ENCODE data around the gene URB2. TPM values are rescaled to one million over a fixed set of nuclear protein-coding genes. Genes with fewer than 3 reads are reported as not detected.
"Not testable (repeated sequence)": the region's sequence is repeated elsewhere in the genome, so short reads cannot be mapped to it uniquely, and the experiment has no call there.

URB2 gene
- total RNA-seq, 1 donor from 2014 or later, result 21.8 TPM

DNA sequence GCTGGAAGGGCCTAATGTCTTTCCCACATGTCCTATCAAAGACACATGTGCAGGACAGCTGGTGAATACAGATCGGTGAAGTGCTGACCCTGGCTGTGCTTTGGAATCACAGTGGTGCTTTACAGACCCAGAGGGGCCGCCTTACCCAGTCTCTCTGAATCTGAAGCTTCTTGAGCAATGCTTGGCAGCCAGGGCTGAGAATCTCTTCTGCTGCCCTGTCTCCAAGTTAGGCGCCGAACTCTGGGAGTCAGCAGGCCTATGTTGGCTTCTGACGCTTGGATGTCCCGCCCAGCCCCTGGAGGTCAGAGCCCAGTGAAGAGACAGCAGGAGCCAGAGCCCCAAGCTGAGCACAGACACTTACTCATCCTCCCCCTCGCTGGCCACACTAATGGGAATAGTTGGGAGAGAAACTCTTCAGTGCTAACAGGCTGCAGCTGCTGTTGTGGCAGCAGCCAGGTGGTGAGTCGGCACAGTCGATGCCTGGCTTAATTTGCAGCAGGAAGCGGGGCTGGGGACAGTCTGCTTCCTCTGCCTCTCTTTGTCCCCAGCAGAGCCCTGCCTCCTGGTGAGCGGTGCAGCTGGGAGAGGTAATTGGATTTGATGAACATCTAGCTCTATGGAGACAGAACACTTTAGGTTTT is 68.1 kb downstream of the URB2 start:
- Mint-ChIP-seq H3K27ac (no peak overlapping the region), H3K4me1 (peaks cover 48% of the 10 kb centered on the region), H3K4me3 (no peak overlapping the region), H3K36me3 (ENCODE audit: low read depth) (no peaks in the 10 kb centered on the region), H3K9me3 (no peaks in the 10 kb centered on the region), H3K27me3 (peaks cover 13% of the 10 kb centered on the region)
- intact Hi-C loops (cut with micrococcal nuclease), result no loop called here
- DNase-seq (no peak), ATAC-seq (ENCODE audit: low read depth) (no peak)
- ChIA-PET CTCF (no interaction called here), POLR2A (no interaction called here)
- TF ChIP-seq, protein P1, sequence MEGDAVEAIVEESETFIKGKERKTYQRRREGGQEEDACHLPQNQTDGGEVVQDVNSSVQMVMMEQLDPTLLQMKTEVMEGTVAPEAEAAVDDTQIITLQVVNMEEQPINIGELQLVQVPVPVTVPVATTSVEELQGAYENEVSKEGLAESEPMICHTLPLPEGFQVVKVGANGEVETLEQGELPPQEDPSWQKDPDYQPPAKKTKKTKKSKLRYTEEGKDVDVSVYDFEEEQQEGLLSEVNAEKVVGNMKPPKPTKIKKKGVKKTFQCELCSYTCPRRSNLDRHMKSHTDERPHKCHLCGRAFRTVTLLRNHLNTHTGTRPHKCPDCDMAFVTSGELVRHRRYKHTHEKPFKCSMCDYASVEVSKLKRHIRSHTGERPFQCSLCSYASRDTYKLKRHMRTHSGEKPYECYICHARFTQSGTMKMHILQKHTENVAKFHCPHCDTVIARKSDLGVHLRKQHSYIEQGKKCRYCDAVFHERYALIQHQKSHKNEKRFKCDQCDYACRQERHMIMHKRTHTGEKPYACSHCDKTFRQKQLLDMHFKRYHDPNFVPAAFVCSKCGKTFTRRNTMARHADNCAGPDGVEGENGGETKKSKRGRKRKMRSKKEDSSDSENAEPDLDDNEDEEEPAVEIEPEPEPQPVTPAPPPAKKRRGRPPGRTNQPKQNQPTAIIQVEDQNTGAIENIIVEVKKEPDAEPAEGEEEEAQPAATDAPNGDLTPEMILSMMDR (IDR thresholded peaks at IDR 0.05), result no peak

DNA sequence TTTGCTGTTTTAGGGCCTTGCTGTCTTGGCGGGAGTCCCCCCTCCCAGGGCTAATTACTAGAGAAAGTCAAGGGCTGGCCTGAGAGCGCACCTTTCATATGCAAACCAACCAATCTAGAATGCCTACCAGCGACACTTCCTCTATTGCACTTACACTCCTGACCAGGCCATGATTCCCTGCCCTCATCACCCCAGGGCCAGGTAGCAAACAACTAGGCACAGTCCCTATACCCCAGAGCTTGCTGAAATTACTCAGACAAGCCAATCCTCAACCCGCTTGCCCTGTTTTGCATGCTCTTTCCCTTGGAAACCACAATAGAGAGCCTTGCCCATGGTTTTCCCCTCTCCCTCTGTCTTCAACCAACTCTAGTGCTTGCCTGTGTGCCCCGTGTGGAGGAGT is 70.3 kb downstream of the URB2 start:
- intact Hi-C loops (cut with micrococcal nuclease), result no loop called here
- H3K4me3 Mint-ChIP-seq, result no peak overlapping the region
- H3K27ac Mint-ChIP-seq, result no peak overlapping the region
- TF ChIP-seq, protein P1 (IDR thresholded peaks at IDR 0.05), result no peak
- CTCF ChIA-PET, result no interaction called here
- peaks cover 42% of the 10 kb centered on the region for H3K4me1 Mint-ChIP-seq
- POLR2A ChIA-PET, result no interaction called here
- ATAC-seq (ENCODE audit: low read depth) (no peak), DNase-seq (no peak)
- no peaks in the 10 kb centered on the region for H3K36me3 Mint-ChIP-seq (ENCODE audit: low read depth)
- H3K9me3 Mint-ChIP-seq, result no peaks in the 10 kb centered on the region
- H3K27me3 Mint-ChIP-seq, result peaks cover 11% of the 10 kb centered on the region

DNA sequence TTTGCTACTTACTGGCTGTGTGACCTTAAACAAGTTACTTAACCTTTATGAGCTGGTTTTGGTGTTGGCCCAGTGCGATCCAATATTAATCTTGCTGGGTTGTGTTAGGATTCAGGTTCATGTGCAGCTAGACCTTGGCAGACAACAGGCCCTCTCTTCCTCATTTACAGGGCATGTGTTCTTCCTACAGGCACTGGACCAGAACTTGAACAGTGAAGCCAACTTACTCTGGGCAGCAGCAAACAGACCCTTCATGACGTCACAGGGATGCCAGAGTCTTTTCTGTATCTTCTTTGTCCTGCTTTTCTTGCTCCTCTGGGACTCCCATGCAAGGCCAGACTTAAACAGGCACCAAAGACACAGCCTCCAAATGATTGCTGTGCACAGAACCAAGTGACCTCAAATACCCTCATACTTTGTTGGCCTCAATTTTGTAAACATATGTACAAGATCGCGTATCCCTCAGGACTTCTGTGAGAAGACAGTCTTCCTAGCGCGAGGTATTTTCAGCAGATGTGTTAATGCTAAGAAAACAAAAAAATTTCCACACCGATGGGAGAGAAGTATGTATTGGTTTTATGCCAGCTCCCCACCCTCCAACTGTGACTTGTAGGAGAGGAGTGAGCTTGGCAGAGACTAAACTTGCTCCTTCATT is 73.7 kb downstream of the URB2 start:
- ATAC-seq (ENCODE audit: low read depth), result no peak
- H3K4me3 Mint-ChIP-seq, result no peak overlapping the region
- peaks cover 7% of the 10 kb centered on the region for H3K27me3 Mint-ChIP-seq
- H3K27ac Mint-ChIP-seq, result no peak overlapping the region
- TF ChIP-seq, protein P1 (IDR thresholded peaks at IDR 0.05), result no peak
- no peaks in the 10 kb centered on the region for H3K9me3 Mint-ChIP-seq
- H3K4me1 Mint-ChIP-seq, result peaks cover 15% of the 10 kb centered on the region
- DNase-seq, result no peak
- H3K36me3 Mint-ChIP-seq (ENCODE audit: low read depth), result no peaks in the 10 kb centered on the region
- POLR2A ChIA-PET, result no interaction called here
- intact Hi-C loops (cut with micrococcal nuclease), result no loop called here
- CTCF ChIA-PET, result no interaction called here

DNA sequence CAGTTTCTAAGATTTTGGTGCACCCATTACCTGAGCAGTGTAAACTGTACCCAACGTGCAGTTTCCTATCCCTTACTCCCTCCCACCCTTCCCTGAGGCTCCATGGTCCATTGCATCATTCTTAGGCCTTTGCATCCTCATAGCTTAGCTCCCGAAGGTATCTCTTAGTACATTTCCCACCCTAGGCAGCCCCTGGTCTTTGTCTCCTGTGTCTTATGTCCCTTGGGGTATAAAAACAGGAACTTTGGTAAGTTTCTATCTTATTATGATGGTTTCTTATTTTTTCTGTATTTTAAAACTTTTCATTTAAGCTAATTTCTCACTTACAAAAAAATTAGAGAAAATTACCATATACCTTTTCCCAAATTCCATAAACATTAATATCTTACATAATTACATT is 78.1 kb downstream of the URB2 start:
- H3K27ac Mint-ChIP-seq, result no peak overlapping the region
- intact Hi-C loops (cut with micrococcal nuclease), result no loop called here
- TF ChIP-seq, protein P1 (IDR thresholded peaks at IDR 0.05), result no peak
- no peak overlapping the region for H3K4me3 Mint-ChIP-seq
- POLR2A ChIA-PET, result interaction anchor here (0.8 kb wide), 1 partner anchor 68 kb away, joined by 7 read pairs; no protein-coding TSS in a partner anchor
- H3K4me1 Mint-ChIP-seq, result peaks cover 3% of the 10 kb centered on the region
- H3K27me3 Mint-ChIP-seq, result peaks cover 6% of the 10 kb centered on the region
- CTCF ChIA-PET, result no interaction called here
- H3K9me3 Mint-ChIP-seq, result peaks cover 6% of the 10 kb centered on the region
- DNase-seq (no peak), ATAC-seq (ENCODE audit: low read depth) (no peak)
- H3K36me3 Mint-ChIP-seq (ENCODE audit: low read depth), result no peaks in the 10 kb centered on the region

DNA sequence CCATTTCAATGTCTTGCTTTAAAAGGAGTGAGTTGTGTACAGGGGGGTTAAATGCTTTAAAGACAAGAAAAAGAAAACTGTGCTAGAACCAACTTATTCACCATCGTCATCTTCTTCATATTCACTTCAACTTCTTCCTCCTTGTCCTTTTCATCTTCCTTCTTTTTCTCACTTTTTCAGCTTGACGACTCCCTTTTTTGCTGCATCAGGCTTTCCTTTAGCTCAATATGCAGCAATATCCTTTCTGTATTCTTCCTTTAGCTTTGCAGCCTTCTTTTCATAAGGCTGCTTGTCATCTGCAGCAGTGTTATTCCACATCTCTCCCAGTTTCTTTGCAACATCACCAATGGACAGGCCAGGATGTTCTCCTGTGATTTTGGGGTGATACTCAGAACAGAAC is 79.1 kb downstream of the URB2 start:
- H3K27ac Mint-ChIP-seq; POLR2A ChIA-PET; intact Hi-C loops (cut with micrococcal nuclease); H3K4me1 Mint-ChIP-seq; DNase-seq; H3K4me3 Mint-ChIP-seq; H3K9me3 Mint-ChIP-seq; H3K36me3 Mint-ChIP-seq (ENCODE audit: low read depth); CTCF ChIA-PET; ATAC-seq (ENCODE audit: low read depth); H3K27me3 Mint-ChIP-seq: not testable (repeated sequence)

DNA sequence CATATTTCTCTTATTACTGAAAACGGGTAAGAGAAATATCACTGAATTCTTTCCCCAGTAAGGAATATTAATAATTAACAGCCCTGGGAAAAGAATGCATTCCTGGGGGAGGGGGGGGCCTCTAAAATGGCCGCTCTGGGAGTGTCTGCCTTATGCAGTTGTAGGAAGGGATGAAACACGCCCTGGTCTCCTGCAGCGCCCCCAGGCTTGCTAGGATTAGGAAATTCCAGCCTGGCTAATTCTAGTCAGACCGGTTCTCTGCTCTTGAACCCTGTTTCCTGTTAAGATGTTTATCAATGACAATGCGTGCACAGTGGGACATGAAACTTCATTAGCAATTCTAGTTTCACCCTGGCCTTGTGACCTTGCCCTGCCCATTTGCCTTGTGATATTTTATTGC is 81.1 kb downstream of the URB2 start:
- DNase-seq; intact Hi-C loops (cut with micrococcal nuclease); POLR2A ChIA-PET; H3K9me3 Mint-ChIP-seq; CTCF ChIA-PET; H3K4me3 Mint-ChIP-seq; H3K27ac Mint-ChIP-seq; ATAC-seq (ENCODE audit: low read depth); H3K27me3 Mint-ChIP-seq; H3K4me1 Mint-ChIP-seq; H3K36me3 Mint-ChIP-seq (ENCODE audit: low read depth): not testable (repeated sequence)

Measured in activated B cell treated with CpG ODN at 0.5 μM for 24 hours (primary cell).